Heart left ventricle (tissue), 16 donors: ENCODE measurements around the gene PRKAG2. TPM values are rescaled to one million over a fixed set of nuclear protein-coding genes. Genes with fewer than 3 reads are reported as not detected.

Experiments
- ATAC-seq, 4 donors: fragments of 200-7000 bp; cut with Tn5 transposase; one replicate each; pipeline ENCODE4 v1.9.1; 2020 to 2022; ENCODE audit warnings: moderate library complexity in 4 of 4, mild to moderate bottlenecking in 3 of 4, moderate number of reproducible peaks in 1 of 4
- DNase-seq, 5 donors: peaks; one replicate each; pipeline ENCODE4 v3.0.0-alpha.2; 2020
- H3K27ac ChIP-seq, 12 donors: fragments of 200-600 bp; sonication (generic) in 4 of 12; one replicate each; pipeline versions ENCODE4 v1.5.0 to v1.8.0; 2016 to 2022; ENCODE audit warnings: mild to moderate bottlenecking in 2 of 12
- H3K27me3 ChIP-seq, 9 donors: fragments of 200-600 bp; sonication (generic) in 2 of 9; one replicate each; pipeline versions ENCODE4 v1.5.1 to v1.8.0; 2016 to 2022; ENCODE audit warnings: mild to moderate bottlenecking in 3 of 9
- H3K36me3 ChIP-seq, 9 donors: fragments of 200-600 bp; sonication (generic) in 2 of 9; one replicate each; pipeline versions ENCODE4 v1.5.0 to v1.8.0; 2018 to 2022; ENCODE audit warnings: mild to moderate bottlenecking in 2 of 9
- H3K4me1 ChIP-seq, 12 donors: fragments of 200-600 bp; sonication (generic) in 4 of 12; one replicate each; pipeline versions ENCODE4 v1.5.0 to v1.8.0; 2016 to 2022; ENCODE audit warnings: mild to moderate bottlenecking in 3 of 12
- H3K4me3 ChIP-seq, 12 donors: fragments of 200-600 bp; sonication (generic) in 4 of 12; one replicate each; pipeline versions ENCODE4 v1.5.0 to v1.8.0; 2017 to 2022; ENCODE audit warnings: mild to moderate bottlenecking in 9 of 12, moderate library complexity in 4 of 12
- H3K9me3 ChIP-seq, 12 donors: fragments of 200-600 bp; sonication (generic) in 4 of 12; one replicate each; pipeline versions ENCODE4 v1.5.0 to v1.8.0; 2016 to 2022; ENCODE audit warnings: mild to moderate bottlenecking in 1 of 12
- POLR2A ChIP-seq, 2 donors: fragments of 450-650 bp; IDR thresholded peaks; one replicate each; pipeline ENCODE4 v1.6.1; 2017; ENCODE audit warnings: antibody characterized with exemption in 2 of 2, mild to moderate bottlenecking in 2 of 2, moderate library complexity in 2 of 2
- WGBS, 4 donors: extraction: QIAGEN DNeasy Blood & Tissue Kit in 2 of 4; methylation state at CpG; one replicate each; pipeline versions ENCODE4 v1.1.5 to v1.1.7; 2013 to 2018; 5-methylcytosine and 5-hydroxymethylcytosine counted together
- intact Hi-C, 10 donors: fragments of 100-400 bp; cut with DNase I; formaldehyde crosslinking; loops; one replicate each; pipeline versions ENCODE4 v1.11.1 to v1.14.2; 2022
- polyA plus RNA-seq, 2 donors: library from polyadenylated mRNA; stranded (reverse); fragments of 200-250 nt; gene quantifications; one replicate each; pipeline ENCODE4 v1.2.3, GENCODE V29; 2013
- total RNA-seq, 9 donors: library from RNA; depleted of rRNA in 2 of 9; stranded (reverse); fragments of >200 nt in 2 of 9; fragmentation: NEBNext Ultra II Directional in 3 of 9; extraction: Animal tissue kit (Norgen Biotek cat#: 25700) in 3 of 9; gene quantifications; one replicate each; pipeline versions ENCODE4 v1.1.0 to v1.2.4, GENCODE V29; 2016 to 2023
- TF ChIP-seq, protein P1 (sequence below), 12 donors: fragments of 200-600 bp; sonication (generic) in 4 of 12; IDR thresholded peaks; one replicate each; pipeline versions ENCODE4 v1.5.0 to v1.8.0; 2018 to 2022; ENCODE audit warnings: antibody characterized with exemption in 12 of 12, mild to moderate bottlenecking in 5 of 12
- donor health status: ischemic (EF 13 %, LVEDD 7.1; RV severe dilation, severe dysfunction).
- donor health status: healthy with polysubstance abuse.
- donor health status: DM: no; HTN: yes; CAD: no.
- donor health status: DM: no; HTN: no; CAD: no.
- donor health status: ischemic (EF 25% LVEDD 6.9; RV normal size, moderate dysfunction).
- donor health status: ischemic (EF 25% LVEDD 5.7; RV mildly dilated, moderate dysfunction).
- donor health status: healthy.
- donor health status: DM: yes; HTN: yes; CAD: no.
- donor health status: ischemic (EF 35%, LVEDD 5.7; RV mildly dilated, moderate dysfunction).
- donor health status: nonischemic (EF 11% LVEDD 7.7; RV severe dilation, severe dysfunction).
- donor health status: DM: yes; HTN: yes; CAD: no.
- donor health status: PGD.
- donor health status: ischemic (EF 29% LVEDD 5.4; RV normal size, mild dysfunction).
- donor health status: nonischemic (EF 23%, LVEDD 6.1; RV moderate dilation, normal function).

The PRKAG2 gene
- total and polyA plus RNA-seq, 11 donors, result 50.2 to 179 (median 108) TPM

DNA sequence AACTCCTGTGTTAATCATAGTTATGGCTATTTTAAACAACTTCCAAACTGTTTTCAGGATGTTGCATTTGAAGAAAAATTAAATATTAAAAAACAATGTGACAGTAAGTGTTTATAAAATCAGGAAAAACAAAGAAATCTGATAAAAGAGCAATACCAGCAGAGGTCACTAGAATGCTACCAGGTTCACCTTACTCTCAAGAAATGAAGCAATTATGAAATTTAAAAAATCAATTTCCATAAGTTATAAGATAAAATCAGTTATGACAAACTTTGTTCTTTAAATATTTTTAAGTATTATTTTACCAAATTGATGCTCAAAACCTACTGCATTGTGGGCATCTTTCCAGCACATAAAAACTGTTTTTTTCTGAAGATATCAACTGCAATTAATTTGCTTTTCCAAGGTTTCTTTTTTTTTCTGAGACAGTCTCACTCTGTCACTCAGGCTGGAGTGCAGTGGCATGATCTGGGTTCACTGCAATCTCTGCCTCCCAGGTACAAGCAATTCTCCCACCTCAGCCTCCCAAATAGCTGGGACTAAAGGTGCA, 306.5 kb downstream of the PRKAG2 start:
- intact Hi-C loops, result loop anchor here in 5 of 10 donors (5.0 to 10.0 kb wide), 4 partner anchors 64 to 192 kb away; no protein-coding TSS in a partner anchor
- H3K4me3 ChIP-seq, result no peak overlapping the region
- TF ChIP-seq POLR2A (IDR thresholded peaks at IDR 0.05), result no peak
- TF ChIP-seq, protein P1, sequence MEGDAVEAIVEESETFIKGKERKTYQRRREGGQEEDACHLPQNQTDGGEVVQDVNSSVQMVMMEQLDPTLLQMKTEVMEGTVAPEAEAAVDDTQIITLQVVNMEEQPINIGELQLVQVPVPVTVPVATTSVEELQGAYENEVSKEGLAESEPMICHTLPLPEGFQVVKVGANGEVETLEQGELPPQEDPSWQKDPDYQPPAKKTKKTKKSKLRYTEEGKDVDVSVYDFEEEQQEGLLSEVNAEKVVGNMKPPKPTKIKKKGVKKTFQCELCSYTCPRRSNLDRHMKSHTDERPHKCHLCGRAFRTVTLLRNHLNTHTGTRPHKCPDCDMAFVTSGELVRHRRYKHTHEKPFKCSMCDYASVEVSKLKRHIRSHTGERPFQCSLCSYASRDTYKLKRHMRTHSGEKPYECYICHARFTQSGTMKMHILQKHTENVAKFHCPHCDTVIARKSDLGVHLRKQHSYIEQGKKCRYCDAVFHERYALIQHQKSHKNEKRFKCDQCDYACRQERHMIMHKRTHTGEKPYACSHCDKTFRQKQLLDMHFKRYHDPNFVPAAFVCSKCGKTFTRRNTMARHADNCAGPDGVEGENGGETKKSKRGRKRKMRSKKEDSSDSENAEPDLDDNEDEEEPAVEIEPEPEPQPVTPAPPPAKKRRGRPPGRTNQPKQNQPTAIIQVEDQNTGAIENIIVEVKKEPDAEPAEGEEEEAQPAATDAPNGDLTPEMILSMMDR (IDR thresholded peaks at IDR 0.05), result peak in 11 of 12 donors; percentile 22 to 65 (median 44)
- ATAC-seq (no peak), DNase-seq (no peak)
- peaks cover 0 to 14% (median 6%) of the 10 kb centered on the region in 12 donors for H3K4me1 ChIP-seq
- no peaks in the 10 kb centered on the region for H3K9me3 ChIP-seq
- H3K27me3 ChIP-seq, result no peaks in the 10 kb centered on the region
- H3K36me3 ChIP-seq, result peaks cover 0 to 66% (median 34%) of the 10 kb centered on the region in 9 donors
- H3K27ac ChIP-seq, result no peak overlapping the region

DNA sequence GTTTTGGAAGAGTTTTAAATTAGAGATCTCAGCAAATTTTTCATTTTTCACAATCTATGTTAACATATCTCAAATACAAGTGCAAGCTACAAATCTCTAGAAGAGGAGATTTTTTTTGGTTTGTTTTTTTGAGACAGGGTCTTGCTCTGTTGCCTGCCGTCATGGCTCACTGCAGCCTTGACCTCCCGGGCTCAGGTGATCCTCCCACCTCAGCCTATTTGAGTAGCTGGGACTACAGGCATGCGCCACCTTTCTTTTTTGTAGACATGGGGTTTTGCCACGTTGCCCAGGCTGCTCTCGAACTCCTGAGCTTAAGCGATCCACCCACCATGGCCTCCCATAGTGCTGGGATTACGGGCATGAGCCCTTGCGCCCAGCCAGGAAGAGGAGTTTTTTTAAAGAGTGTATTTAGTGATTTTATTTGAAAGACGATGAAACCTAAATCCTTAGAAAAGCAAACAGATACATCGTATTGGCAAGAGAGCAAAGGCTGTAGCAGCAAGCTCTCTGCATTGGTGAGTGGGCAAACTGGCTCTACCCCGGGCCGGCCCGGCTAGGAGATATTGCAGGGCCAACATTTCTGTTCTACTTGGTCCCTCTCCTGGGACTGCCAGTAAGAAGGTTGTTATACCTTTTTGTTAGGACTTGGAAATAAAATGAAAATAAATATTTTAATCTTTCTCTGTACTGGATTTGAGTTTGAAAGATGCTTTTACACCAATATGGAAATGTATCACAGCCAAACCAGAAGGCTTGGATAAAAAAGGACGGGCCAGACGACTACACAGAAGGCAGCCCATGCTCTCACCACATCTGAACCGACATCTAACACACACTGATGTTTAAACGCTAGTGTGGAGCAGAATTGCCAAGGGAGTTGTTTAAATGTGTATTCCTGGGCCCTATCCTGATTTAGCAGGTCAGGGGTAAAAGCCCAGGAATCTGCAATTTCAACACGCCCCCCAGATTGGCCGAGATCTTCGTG, 307.7 kb downstream of the PRKAG2 start:
- DNase-seq, result no peak
- no peaks in the 10 kb centered on the region for H3K27me3 ChIP-seq
- no peak overlapping the region for H3K27ac ChIP-seq
- peaks cover 0 to 67% (median 46%) of the 10 kb centered on the region in 9 donors for H3K36me3 ChIP-seq
- peaks cover 0 to 14% (median 6%) of the 10 kb centered on the region in 12 donors for H3K4me1 ChIP-seq
- no peak overlapping the region for H3K4me3 ChIP-seq
- ATAC-seq, result no peak
- no peaks in the 10 kb centered on the region for H3K9me3 ChIP-seq
- TF ChIP-seq, protein P1 (IDR thresholded peaks at IDR 0.05), result no peak
- no peak for TF ChIP-seq POLR2A (IDR thresholded peaks at IDR 0.05)
- WGBS, 4 donors, result 92 to 93% (median 93%) methylated on average over 20 of the region's 20 CpGs
- intact Hi-C loops, result loop anchor here in 5 of 10 donors (5.0 to 10.0 kb wide), 3 partner anchors 46 to 193 kb away; no protein-coding TSS in a partner anchor

DNA sequence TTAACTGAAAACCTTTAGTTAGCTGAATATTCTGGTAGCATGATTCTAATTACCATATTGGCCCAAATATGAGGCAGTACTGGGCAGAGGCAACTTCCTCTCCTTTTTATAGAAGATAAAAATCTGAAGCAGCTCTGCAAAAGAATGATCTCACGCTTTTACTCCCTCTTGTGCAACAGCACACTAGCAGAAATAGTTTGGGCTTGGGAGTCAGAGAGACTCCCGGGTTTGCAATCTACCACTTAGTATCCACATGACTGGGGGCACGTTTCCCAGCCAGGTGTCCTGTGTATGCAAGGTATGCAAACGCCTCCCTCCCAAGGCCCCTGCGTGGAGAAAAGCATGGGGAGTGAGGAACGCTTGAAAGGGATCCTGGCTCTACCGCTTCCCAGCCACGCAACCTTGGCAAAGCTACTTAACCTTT, 310.0 kb downstream of the PRKAG2 start:
- Histone ChIP-seq H3K9me3 (no peaks in the 10 kb centered on the region), H3K27me3 (no peaks in the 10 kb centered on the region), H3K4me3 (no peak overlapping the region), H3K4me1 (peaks cover 0 to 14% (median 6%) of the 10 kb centered on the region in 12 donors), H3K27ac (peak overlapping the region in 4 of 12 donors; percentile 11 to 67 (median 25)), H3K36me3 (peaks cover 0 to 80% (median 60%) of the 10 kb centered on the region in 9 donors)
- WGBS, 4 donors, result 41 to 55% (median 43%) methylated on average over 8 of the region's 8 CpGs
- intact Hi-C loops, result loop anchor here in 5 of 10 donors (5.0 to 10.0 kb wide), 3 partner anchors 48 to 195 kb away; no protein-coding TSS in a partner anchor
- DNase-seq (no peak), ATAC-seq (peak in 3 of 4 donors; percentile 59 to 82 (median 73))
- TF ChIP-seq POLR2A (IDR thresholded peaks at IDR 0.05), result no peak
- TF ChIP-seq, protein P1 (IDR thresholded peaks at IDR 0.05), result no peak

DNA sequence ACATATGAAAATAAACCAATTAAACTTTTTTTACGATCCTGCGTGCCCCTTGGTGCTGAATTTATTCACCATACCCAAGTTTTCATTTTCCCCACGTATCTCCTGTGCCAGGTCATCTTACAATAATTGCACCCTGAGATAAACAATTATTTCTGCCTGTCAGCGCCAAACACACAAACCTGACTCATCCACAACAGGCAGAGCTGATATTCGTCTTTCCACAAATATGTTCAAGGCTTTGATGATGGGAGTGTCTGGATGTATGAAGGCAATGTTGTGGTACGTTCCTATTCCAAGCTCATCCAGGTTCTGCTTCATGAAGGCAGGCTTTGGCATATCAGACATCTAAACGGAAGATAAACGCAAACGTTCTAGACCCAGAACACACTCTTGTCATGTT, 311.4 kb downstream of the PRKAG2 start:
- no peak for DNase-seq
- Histone ChIP-seq H3K27me3 (no peaks in the 10 kb centered on the region), H3K36me3 (peaks cover 0 to 89% (median 65%) of the 10 kb centered on the region in 9 donors), H3K9me3 (no peaks in the 10 kb centered on the region), H3K27ac (no peak overlapping the region), H3K4me1 (peaks cover 0 to 14% (median 6%) of the 10 kb centered on the region in 12 donors), H3K4me3 (no peak overlapping the region)
- intact Hi-C loops, result loop anchor here in 5 of 10 donors (5.0 to 10.0 kb wide), 3 partner anchors 49 to 197 kb away; no protein-coding TSS in a partner anchor
- no peak for ATAC-seq
- TF ChIP-seq, protein P1 (IDR thresholded peaks at IDR 0.05), result no peak
- TF ChIP-seq POLR2A (IDR thresholded peaks at IDR 0.05), result no peak
- 80 to 85% (median 83%) methylated on average over 9 of the region's 9 CpGs for WGBS, 4 donors
